NCI-H128 (cell line): ENCODE results near the gene GOLGA3.
"Not testable (repeated sequence)": the region's sequence is repeated elsewhere in the genome, so short reads cannot be mapped to it uniquely, and the experiment has no call there.

Experiments
- DNase-seq: peaks from one replicate; lab custom pipeline; 2025; ENCODE audit not compliant: unreplicated experiment; lab: John Stamatoyannopoulos, UW

Gene GOLGA3, protein sequence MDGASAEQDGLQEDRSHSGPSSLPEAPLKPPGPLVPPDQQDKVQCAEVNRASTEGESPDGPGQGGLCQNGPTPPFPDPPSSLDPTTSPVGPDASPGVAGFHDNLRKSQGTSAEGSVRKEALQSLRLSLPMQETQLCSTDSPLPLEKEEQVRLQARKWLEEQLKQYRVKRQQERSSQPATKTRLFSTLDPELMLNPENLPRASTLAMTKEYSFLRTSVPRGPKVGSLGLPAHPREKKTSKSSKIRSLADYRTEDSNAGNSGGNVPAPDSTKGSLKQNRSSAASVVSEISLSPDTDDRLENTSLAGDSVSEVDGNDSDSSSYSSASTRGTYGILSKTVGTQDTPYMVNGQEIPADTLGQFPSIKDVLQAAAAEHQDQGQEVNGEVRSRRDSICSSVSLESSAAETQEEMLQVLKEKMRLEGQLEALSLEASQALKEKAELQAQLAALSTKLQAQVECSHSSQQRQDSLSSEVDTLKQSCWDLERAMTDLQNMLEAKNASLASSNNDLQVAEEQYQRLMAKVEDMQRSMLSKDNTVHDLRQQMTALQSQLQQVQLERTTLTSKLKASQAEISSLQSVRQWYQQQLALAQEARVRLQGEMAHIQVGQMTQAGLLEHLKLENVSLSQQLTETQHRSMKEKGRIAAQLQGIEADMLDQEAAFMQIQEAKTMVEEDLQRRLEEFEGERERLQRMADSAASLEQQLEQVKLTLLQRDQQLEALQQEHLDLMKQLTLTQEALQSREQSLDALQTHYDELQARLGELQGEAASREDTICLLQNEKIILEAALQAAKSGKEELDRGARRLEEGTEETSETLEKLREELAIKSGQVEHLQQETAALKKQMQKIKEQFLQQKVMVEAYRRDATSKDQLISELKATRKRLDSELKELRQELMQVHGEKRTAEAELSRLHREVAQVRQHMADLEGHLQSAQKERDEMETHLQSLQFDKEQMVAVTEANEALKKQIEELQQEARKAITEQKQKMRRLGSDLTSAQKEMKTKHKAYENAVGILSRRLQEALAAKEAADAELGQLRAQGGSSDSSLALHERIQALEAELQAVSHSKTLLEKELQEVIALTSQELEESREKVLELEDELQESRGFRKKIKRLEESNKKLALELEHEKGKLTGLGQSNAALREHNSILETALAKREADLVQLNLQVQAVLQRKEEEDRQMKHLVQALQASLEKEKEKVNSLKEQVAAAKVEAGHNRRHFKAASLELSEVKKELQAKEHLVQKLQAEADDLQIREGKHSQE (N-terminal part only)

DNA sequence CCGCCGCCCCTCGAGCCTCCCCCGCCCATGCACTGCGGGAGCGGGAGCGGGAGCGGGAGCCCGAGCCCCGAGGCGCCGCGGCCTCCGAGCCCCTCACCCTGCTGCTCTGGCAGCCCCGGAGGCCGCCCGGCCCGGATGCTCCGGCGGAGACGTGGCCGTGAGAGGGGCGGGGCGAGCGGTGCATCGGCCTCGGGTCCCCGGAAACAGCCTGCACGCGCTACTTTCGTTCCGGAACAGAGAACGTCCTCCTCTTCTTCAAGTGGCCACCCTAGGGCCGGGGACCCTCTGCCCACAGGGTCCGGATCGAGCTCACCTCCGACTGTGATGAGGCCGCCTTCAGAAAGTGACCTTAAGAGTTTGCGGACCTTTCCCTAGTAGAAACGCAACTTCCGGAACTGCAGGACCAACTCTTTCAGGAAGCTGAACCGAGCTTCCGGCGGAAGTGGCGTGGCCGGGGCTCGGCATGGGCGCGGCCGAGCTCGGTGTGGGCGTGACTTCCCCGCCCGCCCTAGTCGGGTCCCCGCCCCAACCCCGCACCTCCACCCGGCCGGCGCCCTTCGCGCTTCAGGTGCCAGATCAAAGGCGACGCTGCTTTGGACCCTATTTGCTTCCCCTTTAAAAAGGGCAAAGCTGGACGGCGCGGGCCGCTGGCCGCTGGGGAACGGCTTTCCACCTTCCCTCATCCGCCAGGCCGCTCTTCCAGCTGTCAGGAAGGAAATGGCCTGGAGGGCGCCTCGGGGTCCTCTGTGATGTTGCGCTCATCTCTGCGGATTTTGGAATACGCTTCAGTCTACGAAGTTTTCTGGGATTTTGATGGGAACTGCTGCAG, at the start of gene GOLGA3:
GOLGA3 (minus strand) TSS at position 164 of the 829 bp plus-strand sequence. CDS start 6,741 bp downstream, outside the sequence.
- peak; percentile 87 for DNase-seq

GRCh38 chr12:132874620-132875019, 46.0 kb upstream of the GOLGA3 start:
- not testable (repeated sequence) for DNase-seq

DNA sequence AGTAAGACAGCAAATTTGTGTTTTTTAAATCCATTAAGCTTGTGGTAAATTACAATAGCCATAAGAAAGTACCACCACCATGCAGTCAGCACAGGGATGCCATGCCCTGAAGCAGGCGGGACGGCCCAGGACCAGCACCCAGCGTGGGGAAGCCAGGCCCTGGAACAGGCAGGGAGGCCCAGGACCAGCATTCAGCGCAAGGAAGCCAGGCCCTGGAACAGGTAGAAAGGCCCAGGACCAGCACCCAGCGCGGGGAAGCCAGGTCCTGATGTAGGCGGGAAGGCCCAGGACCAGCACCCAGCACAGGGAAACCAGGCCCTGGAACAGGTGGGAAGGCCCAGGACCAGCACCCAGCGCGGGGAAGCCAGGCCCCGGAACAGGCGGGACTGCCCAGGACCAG, 45.5 kb upstream of the GOLGA3 start:
- no peak for DNase-seq

DNA sequence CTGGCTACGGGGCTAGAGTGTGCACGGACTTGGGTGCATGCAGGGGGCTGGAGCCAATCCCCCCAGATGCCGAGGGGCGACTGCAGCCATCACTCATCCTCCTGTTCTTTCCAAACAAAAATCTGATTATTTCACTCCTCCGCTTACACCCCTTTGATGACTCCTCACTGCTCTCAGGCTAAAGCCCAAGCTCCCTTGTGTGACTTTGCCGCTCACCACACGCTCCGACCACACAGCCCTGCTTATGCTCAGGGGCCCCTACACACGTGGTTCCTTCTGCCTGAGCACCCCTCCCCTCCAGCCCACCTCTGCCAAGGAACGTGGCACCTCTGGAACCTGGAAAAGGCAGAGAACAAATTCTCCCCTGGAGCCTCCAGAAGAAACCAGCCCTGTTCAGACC, 45.1 kb upstream of the GOLGA3 start:
- no peak for DNase-seq

DNA sequence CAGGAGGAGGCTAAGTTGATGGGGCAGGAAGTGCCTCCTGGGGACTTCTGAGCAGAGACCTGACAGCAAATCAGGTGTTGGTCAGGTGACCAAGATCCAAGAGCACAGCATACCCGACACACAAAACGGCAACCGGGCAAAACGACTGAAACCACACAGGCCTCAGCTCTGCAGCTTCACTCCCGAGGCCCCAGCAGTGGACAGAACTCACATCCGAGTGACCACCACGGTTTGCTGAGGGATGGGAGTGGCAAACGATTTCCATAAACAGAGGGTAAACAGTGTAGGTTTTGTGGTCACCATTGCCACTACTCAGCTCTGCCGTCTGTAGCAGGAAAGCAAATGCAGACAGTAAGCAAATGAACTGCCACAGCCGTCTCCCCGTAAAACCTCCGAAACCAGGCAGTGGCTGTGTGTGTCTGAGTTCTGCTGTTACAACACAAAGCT, 44.3 kb upstream of the GOLGA3 start:
- no peak for DNase-seq

DNA sequence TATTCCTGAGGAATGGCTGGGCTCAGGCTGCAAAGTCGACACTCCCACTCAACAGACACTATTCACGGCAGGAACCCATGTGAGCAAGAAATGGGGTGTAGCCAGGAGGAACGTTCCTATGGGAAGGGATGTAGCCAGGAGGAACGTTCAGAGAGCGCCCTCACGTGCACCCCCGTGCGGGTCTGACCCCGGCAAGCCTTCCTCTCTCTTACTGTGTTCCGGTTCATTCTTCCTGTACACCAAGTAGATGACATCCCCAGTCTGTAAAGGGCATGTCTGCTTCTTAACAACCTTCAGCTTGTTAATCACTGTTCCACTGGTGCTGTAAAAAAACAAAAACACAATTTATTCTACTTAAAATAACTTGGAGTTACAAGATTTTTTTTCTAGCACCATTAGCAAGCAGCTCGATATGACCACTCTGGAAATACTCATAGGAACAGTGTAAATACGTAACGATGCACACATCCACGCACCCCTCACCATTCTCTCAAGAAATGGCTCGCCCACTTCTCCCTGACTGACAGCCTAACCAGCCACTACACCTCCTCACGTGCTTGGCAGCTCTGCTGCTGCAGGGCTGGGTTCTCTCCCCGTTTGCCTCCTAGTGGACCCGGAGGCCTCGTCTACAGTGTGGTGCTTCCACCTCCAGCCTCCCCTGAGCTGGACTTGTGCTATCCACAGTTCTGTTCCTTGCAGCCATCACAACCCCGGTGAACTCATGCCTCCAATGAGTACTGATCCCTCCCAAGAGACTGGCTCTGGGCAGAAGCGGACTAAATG, 43.6 kb upstream of the GOLGA3 start:
- no peak for DNase-seq

DNA sequence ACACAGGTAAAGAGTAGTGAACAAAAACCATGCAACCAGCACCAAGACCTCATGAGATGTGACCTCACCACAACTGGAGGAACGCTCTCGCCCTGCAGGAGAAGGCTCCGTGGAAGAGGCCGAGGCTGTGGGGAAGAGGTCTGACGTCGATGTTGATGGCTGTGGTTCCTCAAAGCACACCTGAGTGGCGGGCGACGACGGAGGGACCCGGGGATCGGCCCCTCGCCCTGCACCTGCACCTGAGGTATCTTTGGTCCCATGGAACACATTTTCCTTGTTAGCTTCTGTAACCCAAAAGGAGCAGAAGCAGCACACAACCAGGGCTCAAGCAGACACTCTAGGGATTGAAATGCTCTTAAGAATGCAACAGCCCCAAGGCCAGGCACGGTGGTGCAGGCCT, 40.9 kb upstream of the GOLGA3 start:
- DNase-seq: no peak

GRCh38 chr12:132866251-132866828, 37.7 kb upstream of the GOLGA3 start:
- DNase-seq: no peak

DNA sequence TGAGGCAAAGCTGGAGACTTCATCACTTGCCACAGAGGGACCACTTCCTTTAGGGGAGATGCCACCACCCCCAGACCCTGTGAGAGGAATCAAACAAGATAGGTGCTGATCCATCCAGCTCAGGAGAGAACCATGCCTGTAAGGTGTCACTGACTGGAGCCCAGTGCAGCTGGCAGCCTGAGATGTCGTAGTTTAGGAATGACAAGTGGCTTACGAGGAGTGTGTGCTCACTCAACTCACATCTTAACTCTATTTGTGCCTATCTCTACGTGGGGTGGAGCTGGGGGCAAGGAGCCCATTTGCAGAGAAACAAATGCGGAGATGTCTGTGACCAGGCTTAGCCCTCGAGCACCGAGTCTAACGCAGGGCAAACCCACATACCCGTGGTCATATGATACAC, 32.9 kb upstream of the GOLGA3 start:
- DNase-seq: no peak

DNA sequence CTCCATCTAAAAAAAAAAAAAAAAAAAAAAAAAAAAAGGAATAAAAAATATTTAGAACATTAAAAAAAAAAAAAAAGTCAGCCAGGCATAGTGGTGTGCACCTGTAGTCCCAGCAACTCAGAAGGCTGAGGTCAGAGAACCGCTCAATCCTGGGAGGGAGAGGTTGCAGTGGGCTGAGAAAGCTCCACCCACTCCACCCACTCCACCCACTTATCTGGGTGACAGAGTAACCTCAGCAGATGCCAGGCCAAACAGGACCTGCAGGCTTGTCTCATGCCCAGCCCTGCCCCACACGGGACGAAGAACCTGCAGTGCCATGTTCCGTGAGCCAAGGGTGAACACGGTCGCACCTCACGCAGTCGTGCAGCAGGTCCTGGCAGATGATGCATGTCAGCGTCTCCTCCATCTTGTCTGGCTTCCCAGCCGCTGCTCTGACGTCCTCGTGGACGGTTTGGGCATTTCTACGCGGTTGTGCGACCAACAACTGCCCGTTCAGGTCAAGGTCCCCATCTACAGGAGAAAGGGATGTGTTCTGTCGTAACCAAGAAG, 30.1 kb upstream of the GOLGA3 start:
- no peak for DNase-seq

- DNase-seq: not testable (repeated sequence)
Measured at GRCh38 chr12:132857019-132857418, 28.4 kb upstream of the GOLGA3 start.

GRCh38 chr12:132856581-132856980, 27.9 kb upstream of the GOLGA3 start:
- no peak for DNase-seq

GRCh38 chr12:132855211-132855610, 26.5 kb upstream of the GOLGA3 start:
- DNase-seq: not testable (repeated sequence)

- no peak for DNase-seq
Measured at GRCh38 chr12:132853285-132854092, 24.8 kb upstream of the GOLGA3 start.

DNA sequence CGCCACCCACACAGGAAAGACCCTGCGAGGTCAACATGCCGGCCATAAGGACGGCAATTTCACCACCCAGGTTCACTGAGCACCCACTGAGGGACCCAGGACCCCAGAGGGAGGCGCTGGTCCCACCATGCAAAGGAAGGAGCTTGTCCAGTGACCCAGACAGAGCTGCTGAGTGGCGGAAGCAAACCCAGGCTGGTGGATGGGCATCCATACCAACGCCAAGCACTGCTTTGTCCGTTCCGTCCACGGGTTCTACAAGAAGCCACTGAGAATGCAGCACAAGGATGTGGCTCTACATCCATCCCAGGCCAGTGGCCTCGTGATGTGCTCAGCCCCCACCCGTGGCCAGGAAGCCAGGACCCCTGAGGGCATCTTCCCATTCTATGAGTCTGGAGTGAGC, 23.8 kb upstream of the GOLGA3 start:
- DNase-seq: no peak

DNA sequence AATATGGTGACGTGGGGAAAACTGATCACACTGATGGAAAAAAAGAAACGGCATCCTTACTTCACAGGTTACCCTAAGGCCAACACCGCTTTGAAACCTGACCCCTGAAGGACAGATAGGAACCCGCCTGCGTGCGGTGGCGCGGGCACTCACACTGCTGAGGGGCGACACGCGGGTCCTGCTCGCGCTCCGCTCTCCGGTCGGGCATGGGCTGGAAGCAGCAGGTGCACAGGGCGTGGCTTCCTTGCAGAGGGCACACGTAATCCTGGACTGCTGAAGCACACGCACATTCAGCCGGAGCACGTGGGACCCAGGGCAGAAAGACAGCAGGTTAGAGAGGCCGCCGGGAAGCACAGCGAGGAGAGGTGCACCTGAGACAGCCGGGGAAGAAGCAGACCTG, 22.8 kb upstream of the GOLGA3 start:
- no peak for DNase-seq

DNA sequence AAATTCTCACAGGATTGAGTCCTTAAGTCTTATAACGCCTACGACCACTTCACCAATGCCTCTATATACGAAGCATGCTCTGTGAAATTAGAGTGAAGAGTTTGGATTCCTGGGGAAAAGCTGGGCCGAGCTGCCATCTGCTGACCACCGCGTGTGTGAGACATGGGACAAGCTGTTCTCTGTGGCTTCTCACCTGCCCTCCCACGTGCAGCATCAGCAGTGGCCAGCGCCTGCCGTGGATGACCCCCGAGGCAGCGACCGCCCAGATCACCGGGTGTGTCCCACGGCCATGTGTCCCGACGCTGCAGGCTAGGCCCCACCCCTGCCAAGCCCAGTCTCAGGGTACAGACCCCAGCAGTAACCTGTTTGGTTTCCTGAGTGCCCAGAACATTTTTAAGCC, 21.6 kb upstream of the GOLGA3 start:
- no peak for DNase-seq

- no peak for DNase-seq
Measured at GRCh38 chr12:132848521-132848920, 19.9 kb upstream of the GOLGA3 start.
